ENCODE measurements around the gene CPSF7. TPM values are rescaled to one million over a fixed set of nuclear protein-coding genes. Genes with fewer than 3 reads are reported as not detected.

The CPSF7 gene
- total RNA-seq, 1 donor from 2014 or later = 10.8 TPM

- DNase-seq (ENCODE audit: low read depth) = no peak
- Histone ChIP-seq H3K36me3 (ENCODE audit: control insufficient read depth, insufficient read depth, low read length) (peaks cover 34% of the 10 kb centered on the region), H3K27me3 (ENCODE audit: control insufficient read depth, insufficient read depth, low read length) (no peaks in the 10 kb centered on the region), H3K4me3 (ENCODE audit: low read depth, low read length) (no peak overlapping the region)
- no peak for FAIRE-seq
- TF ChIP-seq CTCF (IDR thresholded peaks at IDR 0.05; ENCODE audit: insufficient read depth, low read length, severe bottlenecking) = no peak
Observed at GRCh38 chr11:61417670-61418069, 12.1 kb downstream of the CPSF7 start.

- no peaks in the 10 kb centered on the region for H3K27me3 ChIP-seq (ENCODE audit: control insufficient read depth, insufficient read depth, low read length)
- FAIRE-seq (no peak), DNase-seq (ENCODE audit: low read depth) (no peak)
- TF ChIP-seq CTCF (IDR thresholded peaks at IDR 0.05; ENCODE audit: insufficient read depth, low read length, severe bottlenecking) = no peak
- H3K4me3 ChIP-seq (ENCODE audit: low read depth, low read length) = no peak overlapping the region
- peaks cover 31% of the 10 kb centered on the region for H3K36me3 ChIP-seq (ENCODE audit: control insufficient read depth, insufficient read depth, low read length)
Observed at GRCh38 chr11:61416941-61417340, 12.8 kb downstream of the CPSF7 start.

GRCh38 chr11:61415381-61415780, 14.4 kb downstream of the CPSF7 start:
- Histone ChIP-seq H3K4me3 (ENCODE audit: low read depth, low read length) (no peak overlapping the region), H3K27me3 (ENCODE audit: control insufficient read depth, insufficient read depth, low read length) (no peaks in the 10 kb centered on the region), H3K36me3 (ENCODE audit: control insufficient read depth, insufficient read depth, low read length) (peaks cover 35% of the 10 kb centered on the region)
- DNase-seq (ENCODE audit: low read depth) (no peak), FAIRE-seq (no peak)
- TF ChIP-seq CTCF (IDR thresholded peaks at IDR 0.05; ENCODE audit: insufficient read depth, low read length, severe bottlenecking) = no peak

- no peak overlapping the region for H3K4me3 ChIP-seq (ENCODE audit: low read depth, low read length)
- DNase-seq (ENCODE audit: low read depth) (no peak), FAIRE-seq (no peak)
- peaks cover 33% of the 10 kb centered on the region for H3K36me3 ChIP-seq (ENCODE audit: control insufficient read depth, insufficient read depth, low read length)
- TF ChIP-seq CTCF (IDR thresholded peaks at IDR 0.05; ENCODE audit: insufficient read depth, low read length, severe bottlenecking) = no peak
- no peaks in the 10 kb centered on the region for H3K27me3 ChIP-seq (ENCODE audit: control insufficient read depth, insufficient read depth, low read length)
Observed at GRCh38 chr11:61414547-61414946, 15.2 kb downstream of the CPSF7 start.

GRCh38 chr11:61413496-61413895, 16.3 kb downstream of the CPSF7 start:
- peak; percentile 23 for DNase-seq (ENCODE audit: low read depth)
- FAIRE-seq = no peak
- H3K4me3 ChIP-seq (ENCODE audit: low read depth, low read length) = no peak overlapping the region
- TF ChIP-seq CTCF (IDR thresholded peaks at IDR 0.05; ENCODE audit: insufficient read depth, low read length, severe bottlenecking) = no peak
- peaks cover 31% of the 10 kb centered on the region for H3K36me3 ChIP-seq (ENCODE audit: control insufficient read depth, insufficient read depth, low read length)
- no peaks in the 10 kb centered on the region for H3K27me3 ChIP-seq (ENCODE audit: control insufficient read depth, insufficient read depth, low read length)

- Histone ChIP-seq H3K4me3 (ENCODE audit: low read depth, low read length) (no peak overlapping the region), H3K36me3 (ENCODE audit: control insufficient read depth, insufficient read depth, low read length) (peaks cover 37% of the 10 kb centered on the region), H3K27me3 (ENCODE audit: control insufficient read depth, insufficient read depth, low read length) (no peaks in the 10 kb centered on the region)
- no peak for FAIRE-seq
- no peak for TF ChIP-seq CTCF (IDR thresholded peaks at IDR 0.05; ENCODE audit: insufficient read depth, low read length, severe bottlenecking)
- no peak for DNase-seq (ENCODE audit: low read depth)
Observed at GRCh38 chr11:61411589-61411988, 18.2 kb downstream of the CPSF7 start.

All from bronchial epithelial cell (primary cell).